ENCODE results near the gene BRF1.
"Not testable (repeated sequence)": the region's sequence is repeated elsewhere in the genome, so short reads cannot be mapped to it uniquely, and the experiment has no call there.

BRF1 gene, protein sequence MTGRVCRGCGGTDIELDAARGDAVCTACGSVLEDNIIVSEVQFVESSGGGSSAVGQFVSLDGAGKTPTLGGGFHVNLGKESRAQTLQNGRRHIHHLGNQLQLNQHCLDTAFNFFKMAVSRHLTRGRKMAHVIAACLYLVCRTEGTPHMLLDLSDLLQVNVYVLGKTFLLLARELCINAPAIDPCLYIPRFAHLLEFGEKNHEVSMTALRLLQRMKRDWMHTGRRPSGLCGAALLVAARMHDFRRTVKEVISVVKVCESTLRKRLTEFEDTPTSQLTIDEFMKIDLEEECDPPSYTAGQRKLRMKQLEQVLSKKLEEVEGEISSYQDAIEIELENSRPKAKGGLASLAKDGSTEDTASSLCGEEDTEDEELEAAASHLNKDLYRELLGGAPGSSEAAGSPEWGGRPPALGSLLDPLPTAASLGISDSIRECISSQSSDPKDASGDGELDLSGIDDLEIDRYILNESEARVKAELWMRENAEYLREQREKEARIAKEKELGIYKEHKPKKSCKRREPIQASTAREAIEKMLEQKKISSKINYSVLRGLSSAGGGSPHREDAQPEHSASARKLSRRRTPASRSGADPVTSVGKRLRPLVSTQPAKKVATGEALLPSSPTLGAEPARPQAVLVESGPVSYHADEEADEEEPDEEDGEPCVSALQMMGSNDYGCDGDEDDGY

DNA sequence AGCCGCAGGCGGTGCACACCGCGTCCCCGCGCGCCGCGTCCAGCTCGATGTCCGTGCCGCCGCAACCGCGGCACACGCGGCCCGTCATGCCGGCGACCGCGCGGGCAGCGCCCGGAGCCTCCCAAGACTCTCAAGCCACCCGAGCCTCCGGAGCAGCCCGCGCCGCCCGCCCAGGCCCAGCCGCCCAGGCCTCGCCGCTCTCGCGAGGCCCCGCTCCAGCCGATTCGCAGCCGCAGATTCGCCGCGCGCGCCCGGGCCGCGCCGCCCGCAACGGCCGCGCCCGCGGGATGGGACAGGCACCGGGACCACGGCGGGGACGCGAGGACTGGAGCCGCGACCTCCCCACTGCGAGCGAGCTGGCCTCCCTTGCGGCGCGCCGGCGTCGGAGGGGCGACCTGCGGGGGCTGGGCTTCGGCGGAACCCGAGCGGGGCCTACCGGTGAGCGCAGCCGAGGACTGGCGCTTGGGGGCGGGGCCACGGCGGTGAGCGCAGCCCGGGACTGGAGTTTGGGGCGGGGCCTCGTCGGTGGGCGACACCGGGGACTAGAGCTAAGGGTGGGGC lies at the start of gene BRF1:
Gene BRF1, minus strand, starts transcription at position 460 of the 561 bp plus-strand sequence. Its CDS starts 372 bp downstream, at position 88.
- peak; percentile 98 for DNase-seq (ENCODE audit: low read depth)

DNA sequence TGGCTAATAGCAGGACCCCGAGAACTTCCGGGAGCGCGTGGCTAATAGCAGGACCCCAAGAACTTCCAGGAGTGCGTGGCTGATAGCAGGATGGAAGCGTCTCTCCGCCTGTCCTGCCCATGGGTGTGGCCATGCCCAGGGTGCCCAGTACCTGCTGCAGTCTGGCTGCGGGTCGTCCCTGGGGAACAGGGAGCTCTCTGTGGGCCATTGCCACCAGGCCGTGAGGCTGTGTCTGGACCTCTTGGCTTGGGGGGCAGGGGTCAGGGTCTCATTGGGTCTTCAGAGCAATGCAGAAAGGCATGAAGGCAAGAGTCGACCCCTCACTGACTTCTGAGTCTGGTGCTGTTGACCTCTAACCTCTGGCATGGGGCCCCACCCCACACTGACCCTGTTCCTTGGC lies 49.2 kb upstream of the BRF1 start:
- no peak for DNase-seq (ENCODE audit: low read depth)

DNA sequence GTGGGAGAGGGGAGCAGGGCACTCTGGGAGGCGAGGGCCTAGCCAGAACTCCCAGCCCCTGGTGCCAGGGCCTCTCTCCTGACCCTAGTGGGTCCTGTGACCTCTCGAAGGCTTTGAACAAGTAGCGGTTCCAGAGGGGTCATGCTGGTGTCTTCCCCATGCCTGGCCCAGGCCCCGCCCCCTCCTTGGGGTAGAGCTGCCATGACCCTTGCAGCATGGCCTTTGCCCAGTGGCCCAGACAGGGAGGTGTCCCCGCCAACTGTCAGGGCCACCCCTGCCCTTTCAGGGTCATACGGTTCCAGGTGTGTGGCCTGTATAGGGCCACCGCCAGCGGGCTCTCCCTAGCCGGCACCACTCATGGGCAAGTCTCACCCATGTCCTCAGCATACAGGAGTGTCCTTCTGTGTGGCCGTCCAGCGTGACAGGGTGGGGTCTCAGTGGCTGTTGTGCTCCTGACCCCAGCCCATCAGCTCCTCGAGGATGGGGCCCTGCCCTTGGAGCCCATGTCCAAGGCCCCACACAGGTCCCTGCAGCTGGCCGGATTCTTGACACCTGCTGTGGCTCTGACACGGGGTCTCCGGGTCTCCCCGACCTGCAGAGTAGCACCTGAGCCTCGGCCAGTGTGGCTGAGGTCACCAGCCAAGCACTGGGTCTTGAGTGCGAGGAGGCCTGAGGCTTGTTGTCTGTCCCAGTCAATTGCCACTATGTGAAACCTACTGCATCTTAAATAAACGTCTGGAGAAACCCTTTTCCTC lies 48.3 kb upstream of the BRF1 start:
- no peak for DNase-seq (ENCODE audit: low read depth)

DNA sequence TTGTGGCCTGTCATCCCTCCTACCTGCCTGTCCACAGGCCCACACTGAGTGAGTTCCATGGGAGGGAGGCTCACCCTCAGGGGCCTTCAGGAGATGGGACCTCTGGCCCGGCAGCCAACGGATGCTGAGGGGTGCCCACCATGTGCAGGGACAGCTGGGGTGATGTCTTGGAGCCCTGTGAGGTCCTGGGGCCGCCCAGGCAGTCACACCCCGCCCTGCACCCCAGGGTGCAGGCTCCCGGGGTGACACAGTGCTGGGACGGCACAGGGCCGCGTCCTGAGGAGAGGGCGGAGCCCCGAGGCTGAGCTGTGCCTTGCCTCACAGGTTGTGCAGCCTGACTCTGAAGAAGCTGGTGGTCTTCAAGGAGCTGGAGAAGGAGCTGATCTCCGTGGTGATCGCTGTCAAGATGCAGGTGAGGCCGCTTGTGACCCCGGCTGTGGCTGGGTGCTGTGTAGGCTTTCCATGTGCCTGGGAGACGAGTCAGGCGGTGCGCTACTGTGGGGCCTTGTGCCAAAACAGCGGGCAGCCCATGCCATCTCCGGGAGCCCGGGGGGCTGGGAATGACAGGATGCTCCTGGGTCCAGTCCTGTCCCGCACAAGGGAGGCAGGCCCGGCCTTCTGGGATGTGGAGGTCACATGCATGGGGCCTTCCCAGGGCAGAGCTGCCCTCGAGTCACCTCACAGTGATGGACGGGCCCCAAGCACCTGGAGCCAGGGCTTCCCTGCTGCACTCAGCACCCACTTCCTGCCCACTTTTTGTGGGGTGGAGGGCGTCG lies 47.6 kb upstream of the BRF1 start:
- DNase-seq (ENCODE audit: low read depth): no peak

DNA sequence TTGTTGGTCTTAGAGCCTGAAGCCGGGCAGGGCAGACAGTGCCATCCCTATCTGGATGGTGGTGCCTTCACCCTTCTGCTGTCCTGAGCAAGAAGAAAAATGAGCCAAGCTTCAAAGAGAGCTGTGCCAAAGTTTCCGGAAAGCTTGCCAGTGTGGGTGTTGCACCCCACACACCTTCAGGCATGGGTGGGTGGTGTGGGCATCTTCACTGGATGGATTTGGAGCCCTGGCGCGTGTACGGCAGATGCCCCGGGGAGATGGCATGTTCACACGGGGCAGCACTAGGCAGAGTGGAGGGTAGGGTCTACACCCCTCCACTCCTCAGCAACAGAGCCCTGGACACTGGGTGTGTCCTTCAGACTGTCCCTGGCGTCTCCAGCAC lies 46.8 kb upstream of the BRF1 start:
- DNase-seq (ENCODE audit: low read depth): no peak

DNA sequence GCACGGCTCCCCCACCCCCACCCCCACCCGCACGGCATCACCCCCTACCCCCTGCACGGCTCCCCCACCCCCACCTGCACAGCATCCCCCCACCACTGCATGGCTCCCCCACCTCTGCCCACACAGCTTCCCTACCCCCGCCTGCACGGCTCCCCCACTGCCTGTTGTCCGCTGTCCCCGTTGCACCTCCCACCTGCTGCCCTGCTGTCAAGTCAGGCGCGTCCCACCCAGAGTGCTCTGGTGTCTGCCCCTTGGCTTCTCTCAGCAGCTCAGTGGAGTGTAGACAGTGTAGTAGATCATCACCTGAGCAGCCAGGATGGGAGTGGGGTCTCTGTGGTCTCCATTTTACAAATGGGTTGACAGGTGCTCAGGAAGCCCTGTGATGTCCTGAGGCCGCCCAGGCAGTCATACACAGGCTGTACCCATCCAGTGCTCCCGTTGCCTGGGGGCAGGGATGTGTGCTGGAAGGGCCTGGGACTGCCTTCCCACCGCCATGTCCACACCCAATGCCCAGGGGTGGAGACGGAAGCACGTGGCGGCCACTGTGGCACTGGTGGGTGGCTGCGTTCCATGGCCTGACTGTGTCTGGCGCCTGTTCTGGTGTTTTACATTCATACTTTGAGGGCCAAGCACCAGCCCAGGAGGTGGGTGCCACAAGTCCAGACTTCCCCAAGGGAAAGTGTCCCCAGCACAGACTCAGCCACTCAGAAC lies 46.2 kb upstream of the BRF1 start:
- no peak for DNase-seq (ENCODE audit: low read depth)

DNA sequence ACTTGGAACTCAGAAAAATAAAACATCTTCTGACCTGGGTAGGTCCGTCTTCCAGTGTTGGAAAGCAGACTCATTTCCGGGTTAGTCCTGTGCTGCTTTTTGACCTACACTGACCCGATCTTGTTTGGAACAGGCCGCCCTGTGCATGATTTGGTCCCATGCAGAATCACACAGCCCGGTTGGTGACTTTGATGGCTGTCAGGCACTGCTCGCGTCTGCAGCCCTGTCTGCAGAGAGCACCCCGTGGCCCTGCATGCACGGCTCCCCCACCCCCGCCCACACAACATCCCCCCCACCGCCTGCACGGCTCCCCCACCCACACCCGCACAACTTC lies 45.4 kb upstream of the BRF1 start:
- DNase-seq (ENCODE audit: low read depth): no peak

DNA sequence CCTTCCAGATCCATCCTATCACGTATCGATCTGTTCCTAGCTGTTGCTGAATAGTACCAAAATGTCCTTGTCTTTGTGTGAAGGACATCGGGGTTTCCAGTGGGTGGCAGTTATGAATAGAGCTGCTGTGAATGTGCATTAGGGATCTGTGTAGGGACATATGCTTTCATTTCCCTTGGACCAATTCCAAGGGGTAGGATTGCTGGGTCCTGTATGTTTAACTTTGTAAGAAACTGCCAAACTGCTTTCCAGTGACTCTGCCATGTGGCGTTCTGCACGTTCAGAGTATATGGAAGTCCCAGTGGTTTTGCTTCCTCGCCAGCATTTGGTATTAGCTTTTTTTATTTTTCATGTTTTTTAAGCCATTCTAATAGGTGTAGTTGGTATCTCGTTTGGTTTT lies 42.4 kb upstream of the BRF1 start:
- DNase-seq (ENCODE audit: low read depth): no peak

DNA sequence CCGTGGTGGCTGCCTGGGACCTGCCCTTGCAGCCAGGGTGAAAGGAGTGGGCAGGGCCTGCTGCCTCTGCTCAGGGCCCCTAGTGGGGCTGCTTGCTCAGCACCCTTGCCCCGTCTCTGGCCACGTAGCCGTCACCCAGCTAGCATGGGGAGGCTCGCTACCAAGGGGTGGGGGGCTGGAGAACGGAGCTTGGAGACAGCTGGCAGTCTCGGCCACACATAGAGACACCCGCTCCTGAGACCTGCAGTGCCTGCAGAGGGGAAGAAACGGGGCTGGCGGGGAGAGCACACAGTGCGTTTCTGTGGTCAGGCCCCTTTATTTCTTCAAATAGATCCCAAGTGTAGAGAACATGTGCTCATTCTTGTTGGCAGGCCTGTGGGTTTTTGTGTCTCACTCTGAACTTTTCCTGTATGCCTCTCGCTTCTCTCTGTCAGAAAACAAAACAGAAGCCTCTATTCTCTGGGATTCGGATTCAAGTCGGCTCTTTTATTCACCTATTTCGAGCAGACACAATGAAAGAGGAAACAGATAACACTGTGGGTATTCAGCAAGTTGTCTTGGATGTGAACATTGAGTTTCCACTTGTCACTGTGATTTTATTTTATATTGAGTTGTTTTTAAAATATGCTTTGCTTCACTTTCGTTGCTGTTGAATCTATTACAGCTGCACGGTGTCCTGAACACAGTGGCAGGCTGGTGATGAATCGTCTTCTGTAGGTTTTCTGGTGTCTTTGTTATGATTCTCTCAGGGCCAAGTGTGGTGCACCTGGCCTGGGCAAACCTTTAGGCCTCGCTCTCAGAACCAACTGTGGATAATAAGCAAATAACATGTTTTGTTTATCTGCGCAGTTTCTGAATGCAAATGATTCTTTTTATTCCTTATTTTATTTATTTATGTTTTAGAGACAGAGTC lies 40.3 kb upstream of the BRF1 start:
- DNase-seq (ENCODE audit: low read depth): no peak

DNA sequence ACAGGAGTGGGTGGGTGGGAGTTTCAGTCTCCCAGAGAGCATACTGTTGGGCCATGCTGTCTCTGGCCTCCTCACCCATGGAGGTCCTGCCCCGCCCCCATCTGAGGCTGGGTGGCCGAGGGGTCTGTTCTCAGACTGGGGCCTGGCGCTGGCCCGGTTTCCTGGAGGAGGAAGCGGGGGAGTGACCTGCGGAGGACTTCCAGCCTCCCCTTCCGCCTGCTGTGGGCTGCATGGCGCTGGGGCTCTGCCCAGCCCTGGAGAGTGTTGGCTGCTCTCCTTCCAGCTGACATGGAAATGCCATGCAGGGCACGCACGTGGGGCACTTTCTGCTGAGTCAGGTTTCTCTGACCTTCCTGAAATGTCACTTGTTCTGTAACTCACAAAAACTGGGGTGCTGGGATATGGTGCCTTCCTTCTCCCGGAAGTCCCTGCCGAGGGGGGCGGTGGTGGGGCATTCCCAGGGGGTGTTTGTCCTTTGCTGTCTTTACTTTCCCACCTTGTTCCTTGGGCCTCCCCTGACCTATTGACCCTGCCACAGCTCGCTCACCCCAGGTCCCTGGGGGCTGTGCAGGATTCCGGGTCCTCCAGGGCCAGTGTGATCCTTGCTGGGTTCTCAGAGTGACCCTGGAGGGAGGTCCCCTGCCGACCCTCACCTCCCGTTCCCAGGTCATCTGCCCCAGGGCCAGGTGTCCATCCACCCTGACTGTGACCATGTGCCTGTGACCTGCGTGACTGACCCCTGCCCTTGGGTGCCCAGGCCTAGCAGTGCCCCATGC lies 37.4 kb upstream of the BRF1 start:
- DNase-seq (ENCODE audit: low read depth): no peak

DNA sequence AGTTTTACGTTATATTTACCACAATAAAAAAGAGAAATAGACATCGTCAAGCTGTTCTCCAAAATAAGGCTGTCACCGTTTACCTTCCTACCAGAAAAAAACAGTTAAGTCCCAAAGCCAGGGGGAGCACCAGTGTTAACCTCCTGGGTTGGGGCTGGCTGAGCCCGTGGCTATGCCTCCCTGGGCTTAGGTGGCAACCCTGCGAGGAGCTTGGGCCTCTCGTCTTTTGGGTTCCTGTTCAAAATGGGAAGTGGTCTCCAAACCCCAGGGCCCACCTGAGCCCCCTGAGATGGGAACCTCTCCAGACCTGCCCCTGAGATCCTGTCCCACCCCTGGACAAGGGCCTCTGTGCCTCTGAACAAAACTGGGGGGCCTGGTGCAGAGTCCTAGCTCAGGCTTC lies 36.6 kb upstream of the BRF1 start:
- no peak for DNase-seq (ENCODE audit: low read depth)

DNA sequence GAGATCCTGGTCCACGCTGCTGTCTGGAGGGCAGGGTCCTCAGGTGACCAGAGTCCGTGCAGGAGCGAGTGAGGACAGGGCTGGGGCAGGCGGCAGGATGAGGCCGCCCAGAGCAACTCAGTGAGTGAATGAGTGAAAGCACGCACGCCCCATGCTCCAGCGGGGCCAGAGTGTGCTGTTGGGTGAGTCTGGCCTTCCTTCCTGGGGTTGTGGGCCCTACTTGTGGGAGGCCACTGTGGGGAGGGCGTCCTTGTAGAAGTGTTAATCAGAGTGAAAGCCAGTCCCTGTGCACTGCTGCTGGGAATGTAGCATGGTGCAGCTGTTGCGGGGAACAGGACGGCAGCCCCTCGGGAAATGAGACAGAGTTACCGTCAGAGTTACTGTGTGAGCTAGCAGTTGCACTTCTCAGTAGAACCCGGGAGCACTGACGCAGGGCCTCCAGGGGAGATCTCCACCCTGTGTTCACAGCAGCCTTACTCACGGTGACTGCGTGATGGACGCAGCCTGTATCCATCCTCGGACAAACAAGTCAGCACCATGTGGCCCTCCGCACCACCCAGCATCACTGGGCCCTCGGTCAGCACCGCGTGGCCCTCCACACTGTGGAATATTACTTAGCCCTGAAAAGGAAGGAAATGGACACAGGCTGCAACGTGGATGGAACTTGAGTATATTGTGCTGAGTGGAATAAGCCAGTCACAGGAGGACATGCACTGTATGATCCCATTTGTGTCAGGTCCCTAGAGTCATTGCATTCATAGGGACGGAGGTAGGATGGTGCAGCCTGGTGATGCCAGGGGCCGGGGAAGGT lies 35.9 kb upstream of the BRF1 start:
- no peak for DNase-seq (ENCODE audit: low read depth)

DNA sequence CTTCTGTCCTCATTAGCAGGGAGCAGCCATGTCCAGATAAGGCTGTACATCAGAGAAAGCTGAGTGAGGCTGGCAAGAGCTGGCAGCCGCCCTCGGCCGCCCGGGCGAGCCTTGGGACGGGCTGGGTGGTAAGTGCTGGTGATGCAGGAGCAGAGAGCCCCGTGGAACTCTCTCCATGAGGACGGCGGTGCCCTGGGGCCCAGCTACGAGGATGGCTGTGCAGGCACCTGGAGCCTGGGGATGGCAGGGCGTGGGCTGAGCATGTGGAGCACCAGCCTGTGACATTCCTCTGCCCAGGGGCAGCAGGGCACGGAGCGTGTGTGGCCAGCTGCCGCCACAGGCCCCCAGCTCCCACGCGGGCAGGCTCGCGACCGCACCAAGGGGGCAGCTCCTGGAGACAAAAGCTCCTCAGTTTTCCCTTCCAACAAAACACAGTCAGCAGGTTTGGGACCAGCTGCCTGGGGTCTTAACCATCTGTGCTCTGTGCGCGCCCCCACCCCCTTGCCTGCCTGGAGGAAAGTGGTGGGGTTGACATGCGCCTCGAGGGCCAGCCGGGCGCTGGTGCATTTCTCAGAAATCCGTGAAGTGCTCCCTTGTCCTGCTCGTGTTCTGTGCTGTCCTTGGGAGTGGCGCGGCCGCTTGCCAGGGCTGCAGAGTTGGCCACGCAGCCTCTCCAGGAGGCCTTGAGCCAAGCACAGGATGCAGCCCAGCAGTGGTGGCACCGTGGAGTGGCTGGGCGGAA lies 35.1 kb upstream of the BRF1 start:
- DNase-seq (ENCODE audit: low read depth): no peak

DNA sequence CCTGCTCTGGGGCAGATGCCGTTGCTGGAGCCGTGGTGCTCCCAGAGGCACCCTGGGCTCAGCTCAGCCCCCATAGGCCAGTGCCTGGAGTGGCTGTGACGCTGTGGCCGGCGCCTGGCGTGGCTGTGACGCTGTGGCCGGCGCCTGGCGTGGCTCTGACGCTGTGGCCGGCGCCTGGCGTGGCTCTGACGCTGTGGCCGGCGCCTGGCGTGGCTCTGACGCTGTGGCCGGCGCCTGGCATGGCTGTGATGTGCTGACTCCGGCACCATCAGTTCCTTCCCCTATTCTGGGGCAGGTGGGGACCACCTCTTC lies 34.4 kb upstream of the BRF1 start:
- DNase-seq (ENCODE audit: low read depth): not testable (repeated sequence)

DNA sequence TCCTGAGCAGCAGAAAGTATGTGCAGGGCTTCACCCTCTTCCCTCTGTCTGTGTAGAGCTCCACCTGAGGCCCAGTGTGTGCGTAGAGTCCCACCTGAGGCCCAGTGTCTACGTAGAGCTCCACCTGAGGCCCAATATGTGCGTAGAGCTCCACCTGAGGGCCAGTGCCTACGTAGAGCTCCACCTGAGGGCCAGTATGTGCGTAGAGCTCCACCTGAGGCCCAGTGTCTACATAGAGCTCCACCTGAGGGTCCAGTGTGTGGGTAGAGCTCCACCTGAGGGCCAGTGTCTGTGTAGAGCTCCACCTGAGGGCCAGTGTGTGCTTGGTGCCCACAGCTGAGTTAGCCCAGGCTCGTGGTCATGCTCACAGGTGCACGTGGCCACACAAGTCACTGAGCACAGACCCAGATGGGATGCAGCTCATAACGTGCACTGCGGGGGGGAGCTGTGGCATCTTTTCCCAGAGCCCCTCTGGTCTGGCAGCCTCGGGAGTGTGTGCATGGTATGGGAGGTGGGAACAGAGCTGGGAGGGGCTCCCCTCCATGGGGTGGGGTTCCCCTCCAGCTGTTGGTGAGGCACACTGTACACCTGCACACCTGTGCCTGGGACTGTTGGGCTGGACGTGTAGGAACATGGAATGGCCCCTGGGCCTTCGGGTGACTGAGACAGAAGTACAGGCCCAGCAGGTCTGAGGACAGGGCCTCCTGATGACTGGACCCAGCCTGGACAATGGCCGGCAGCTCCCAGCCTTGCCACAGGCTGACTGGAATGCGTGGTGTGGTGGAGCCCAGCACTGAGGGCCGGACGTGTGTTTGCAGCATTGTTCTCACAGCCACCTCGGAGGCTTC lies 33.8 kb upstream of the BRF1 start:
- DNase-seq (ENCODE audit: low read depth): no peak

DNA sequence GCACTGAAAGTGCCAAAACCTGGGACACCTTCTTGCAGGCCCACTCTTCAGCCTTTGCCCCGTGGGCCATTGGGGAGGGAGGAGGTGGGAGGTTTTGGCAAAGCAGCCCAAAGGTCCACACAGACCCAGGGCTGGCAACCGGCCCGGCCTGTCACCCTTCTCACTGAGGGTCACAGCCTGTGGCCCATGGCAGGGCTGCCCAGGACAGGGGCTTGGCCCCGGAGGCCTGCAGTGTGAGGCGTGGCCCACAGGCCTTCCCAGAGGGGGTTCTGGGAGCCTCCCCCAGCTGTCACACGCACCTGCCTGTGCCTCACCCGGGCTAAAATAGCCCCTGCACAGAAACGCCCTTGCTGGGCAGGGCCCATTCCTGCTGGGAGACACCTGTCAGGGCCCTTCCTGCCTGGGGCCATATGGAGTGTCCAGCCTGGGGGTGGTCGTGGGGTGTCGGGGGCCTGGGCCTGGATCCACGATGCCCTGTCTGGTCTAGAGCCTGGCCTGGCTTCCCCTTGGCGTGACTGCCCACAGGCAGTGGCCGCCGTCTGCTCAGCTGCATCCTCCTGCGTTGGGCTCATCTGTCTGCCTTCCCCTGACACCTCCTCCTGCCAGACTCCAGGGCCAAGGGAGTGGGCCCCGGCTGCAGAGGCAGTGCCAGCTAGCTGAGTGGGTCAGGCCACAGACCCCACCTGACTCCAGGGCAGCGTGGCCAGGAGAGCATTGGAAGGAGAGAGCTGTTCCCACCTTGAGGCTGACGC lies 33.0 kb upstream of the BRF1 start:
- DNase-seq (ENCODE audit: low read depth): no peak
